Activated CD4-positive, alpha-beta T cell treated with anti-CD3 and anti-CD28 coated beads, Interleukin-2, amount 10 ng/mL, durations not matched to agents 24 days and 14 days (primary cell): ENCODE results near the gene RAD51B. TPM values are rescaled to one million over a fixed set of nuclear protein-coding genes. Genes with fewer than 3 reads are reported as not detected.

ENCODE experiments used
- DNase-seq: peaks from one replicate; pipeline ENCODE4 v3.0.0; 2022
- H3K27ac Mint-ChIP-seq: one replicate; pipeline ENCODE4 v1.8.0; 2022; ENCODE audit warnings: mild to moderate bottlenecking, mixed read lengths
- H3K27me3 Mint-ChIP-seq: one replicate; pipeline ENCODE4 v1.8.0; 2022; ENCODE audit warnings: mixed read lengths
- H3K36me3 Mint-ChIP-seq: one replicate; pipeline ENCODE4 v1.8.0; 2022; ENCODE audit warnings: low read depth, mild to moderate bottlenecking, mixed read lengths
- H3K4me1 Mint-ChIP-seq: one replicate; pipeline ENCODE4 v1.8.0; 2021; ENCODE audit warnings: mixed read lengths
- H3K4me3 Mint-ChIP-seq: one replicate; pipeline ENCODE4 v1.8.0; 2022; ENCODE audit warnings: mild to moderate bottlenecking, moderate library complexity, mixed read lengths
- H3K9me3 Mint-ChIP-seq: one replicate; pipeline ENCODE4 v1.8.0; 2021; ENCODE audit warnings: mixed read lengths
- intact Hi-C: fragments of 100-400 bp; cut with micrococcal nuclease; formaldehyde crosslinking; loops from one replicate; pipeline ENCODE4 v1.15.1; 2023
- total RNA-seq: library from RNA; stranded (reverse); gene quantifications from 2 replicates; pipeline ENCODE4 v1.2.3, GENCODE V29; 2022

The RAD51B gene
- total RNA-seq, result 28.5 and 29.3 TPM in 2 replicates

DNA sequence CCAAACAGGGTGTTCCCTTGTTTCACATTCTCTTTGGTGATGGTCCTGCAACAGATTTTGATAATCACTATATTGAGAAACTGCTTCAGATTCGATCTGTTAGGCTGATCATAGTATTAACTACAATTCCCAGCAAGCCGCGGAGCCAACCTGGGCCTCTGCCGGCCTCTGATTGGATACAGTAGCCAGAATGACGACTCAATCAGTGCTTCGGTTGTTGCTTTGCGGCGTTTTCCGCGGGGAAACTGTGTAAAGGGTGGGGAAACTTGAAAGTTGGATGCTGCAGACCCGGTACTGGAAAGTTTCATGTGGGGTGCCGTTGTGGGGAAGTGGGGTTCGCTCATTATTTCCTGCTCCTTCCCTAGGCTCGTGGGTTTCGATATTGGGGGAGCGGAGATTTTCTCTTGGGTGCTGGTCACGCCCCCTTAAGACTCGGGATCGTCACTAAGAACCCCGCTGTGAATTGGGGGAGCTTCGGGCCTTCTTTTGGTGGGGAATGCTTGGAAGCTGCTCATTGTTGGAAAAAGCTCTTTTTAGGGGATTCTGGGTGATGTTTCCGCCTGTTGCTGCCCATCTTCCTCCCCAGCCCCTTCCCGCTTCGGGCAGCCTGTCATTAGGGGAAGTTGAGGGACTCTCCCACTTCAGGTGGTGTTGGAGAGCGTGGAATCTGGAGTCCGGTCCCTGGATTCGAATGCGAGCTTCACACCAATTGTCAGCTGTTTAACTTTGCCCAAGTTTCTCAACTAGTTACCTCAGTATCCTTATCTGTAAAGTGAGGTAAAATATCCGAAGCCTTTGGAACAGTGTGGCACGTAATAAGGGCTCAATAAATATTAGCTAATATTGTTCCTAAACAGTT is at the start of gene RAD51B:
RAD51B (plus strand) TSS at position 217 of the 859 bp plus-strand sequence.
- Mint-ChIP-seq H3K4me1 (peaks cover 34% of the 10 kb centered on the region), H3K27ac (peak within 1 kb of the TSS; percentile 96), H3K9me3 (peaks cover 3% of the 10 kb centered on the region), H3K4me3 (peak within 1 kb of the TSS; percentile 99), H3K27me3 (no peaks in the 10 kb centered on the region), H3K36me3 (no peaks in the 10 kb centered on the region)
- peak; percentile 97 for DNase-seq
- intact Hi-C loops, result loop anchor here (5.0 to 10.0 kb wide), 3 partner anchors 202 to 1312 kb away; partner anchors contain the start of genes ARG2 and GPHN

DNA sequence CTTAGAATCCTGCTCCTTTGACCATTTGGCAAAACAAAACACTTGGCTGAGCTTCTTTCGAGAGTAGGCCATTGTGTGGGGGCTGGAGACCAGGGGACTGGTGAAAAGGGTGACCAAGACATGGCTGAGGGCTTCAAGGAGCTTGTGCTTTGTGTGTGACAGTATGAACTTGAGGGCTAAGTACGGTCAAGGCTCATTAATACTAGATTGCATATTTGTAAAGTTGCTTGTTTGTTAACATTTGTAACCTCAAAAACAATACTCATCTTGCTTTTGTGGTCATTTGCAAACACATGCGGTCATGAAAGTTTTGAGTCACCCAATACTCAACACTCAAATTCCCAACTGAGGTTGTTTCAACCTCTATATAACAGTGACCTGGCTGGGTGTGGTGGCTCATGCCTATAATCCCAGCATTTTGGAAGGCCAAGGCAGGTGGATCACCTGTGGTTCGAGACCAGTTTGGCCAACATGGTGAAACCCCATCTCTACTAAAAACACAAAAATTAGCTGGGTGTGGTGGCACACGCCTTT is 45.7 kb upstream of the RAD51B start:
- no peaks in the 10 kb centered on the region for H3K4me1 Mint-ChIP-seq

DNA sequence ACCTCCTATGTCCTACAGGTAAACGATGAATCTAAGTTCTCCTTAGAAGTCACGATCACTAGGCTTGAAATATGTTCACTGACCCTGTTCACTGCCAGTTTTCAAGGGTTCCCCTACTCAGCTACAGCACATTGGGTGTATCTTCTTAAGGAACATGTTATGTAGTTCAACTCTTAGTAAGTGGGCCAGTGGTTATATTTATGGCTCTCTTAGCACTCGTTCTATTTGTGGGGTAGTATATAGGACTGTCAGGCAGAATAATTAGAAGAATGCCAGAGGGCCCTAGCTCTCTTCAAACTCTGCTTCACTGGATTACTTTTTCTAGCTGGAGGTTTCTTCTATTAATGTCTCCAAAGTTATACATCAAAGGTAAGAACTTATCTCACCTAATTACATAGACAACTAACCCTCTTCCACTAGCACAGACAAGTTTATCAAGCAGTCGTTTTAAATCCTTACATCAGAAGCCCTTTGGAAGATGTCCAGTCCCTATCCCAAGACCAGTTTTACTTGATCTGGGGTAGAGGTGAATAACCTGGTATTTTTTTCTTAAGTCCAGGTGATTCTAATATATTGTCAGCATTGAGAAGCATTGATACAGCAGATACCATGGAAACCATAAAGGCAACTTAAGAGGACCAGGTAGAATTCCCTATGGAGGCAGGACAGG is 42.8 kb upstream of the RAD51B start:
- Mint-ChIP-seq H3K4me1 (no peaks in the 10 kb centered on the region), H3K9me3 (no peaks in the 10 kb centered on the region), H3K27ac (no peak overlapping the region), H3K36me3 (peaks cover 56% of the 10 kb centered on the region), H3K4me3 (no peak overlapping the region), H3K27me3 (no peaks in the 10 kb centered on the region)
- no peak for DNase-seq
- intact Hi-C loops, result no loop called here

More for the DNA sequence above, 45.7 kb upstream of the RAD51B start:
- no peak for DNase-seq
- H3K36me3 Mint-ChIP-seq, result peaks cover 58% of the 10 kb centered on the region
- no peaks in the 10 kb centered on the region for H3K9me3 Mint-ChIP-seq
- H3K27me3 Mint-ChIP-seq, result no peaks in the 10 kb centered on the region
- no peak overlapping the region for H3K27ac Mint-ChIP-seq
- intact Hi-C loops, result no loop called here
- H3K4me3 Mint-ChIP-seq, result no peak overlapping the region

DNA sequence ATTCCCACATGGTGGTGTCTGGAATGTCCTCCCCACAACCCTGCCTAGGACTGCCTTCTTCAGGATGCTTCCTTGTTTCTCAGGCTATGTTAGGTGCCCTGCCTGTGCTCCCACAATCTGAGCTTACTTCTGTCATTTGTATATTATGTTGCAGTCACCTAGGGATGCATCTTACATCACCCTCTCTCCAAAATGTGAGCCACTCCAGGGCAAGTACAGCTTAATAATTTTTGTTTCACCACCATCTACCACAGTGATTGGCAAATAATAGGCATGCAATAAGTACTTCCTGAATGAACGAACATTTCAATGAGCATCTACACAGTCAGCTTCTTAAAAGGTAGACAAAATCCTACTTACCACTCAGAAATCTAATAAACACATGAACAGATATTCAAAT is 40.8 kb upstream of the RAD51B start:
- Mint-ChIP-seq H3K27me3 (no peaks in the 10 kb centered on the region), H3K36me3 (peaks cover 59% of the 10 kb centered on the region), H3K4me1 (no peaks in the 10 kb centered on the region), H3K27ac (no peak overlapping the region), H3K4me3 (no peak overlapping the region), H3K9me3 (no peaks in the 10 kb centered on the region)
- intact Hi-C loops, result no loop called here
- DNase-seq, result no peak

DNA sequence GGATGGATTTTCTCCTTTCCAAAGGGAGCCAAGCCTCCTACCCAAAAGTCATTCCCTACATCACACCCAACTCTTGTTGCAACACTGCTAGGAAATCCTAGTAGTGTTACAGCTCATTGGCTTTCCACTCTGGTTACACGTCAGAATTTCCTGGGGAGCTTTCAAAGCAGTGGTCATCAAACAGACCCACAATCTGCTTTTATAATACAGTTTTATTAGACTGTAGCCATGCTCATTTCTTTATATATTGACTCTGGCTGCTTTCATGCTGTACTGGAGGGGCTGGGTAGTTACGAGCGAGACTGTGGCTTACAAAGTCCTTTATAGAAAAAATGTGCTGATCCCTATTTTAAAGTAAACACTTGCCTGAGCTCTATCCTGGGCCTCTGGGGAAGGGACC is 37.5 kb upstream of the RAD51B start:
- intact Hi-C loops, result no loop called here
- no peaks in the 10 kb centered on the region for H3K9me3 Mint-ChIP-seq
- H3K4me3 Mint-ChIP-seq, result no peak overlapping the region
- no peak overlapping the region for H3K27ac Mint-ChIP-seq
- peaks cover 57% of the 10 kb centered on the region for H3K36me3 Mint-ChIP-seq
- no peaks in the 10 kb centered on the region for H3K4me1 Mint-ChIP-seq
- no peaks in the 10 kb centered on the region for H3K27me3 Mint-ChIP-seq
- no peak for DNase-seq

DNA sequence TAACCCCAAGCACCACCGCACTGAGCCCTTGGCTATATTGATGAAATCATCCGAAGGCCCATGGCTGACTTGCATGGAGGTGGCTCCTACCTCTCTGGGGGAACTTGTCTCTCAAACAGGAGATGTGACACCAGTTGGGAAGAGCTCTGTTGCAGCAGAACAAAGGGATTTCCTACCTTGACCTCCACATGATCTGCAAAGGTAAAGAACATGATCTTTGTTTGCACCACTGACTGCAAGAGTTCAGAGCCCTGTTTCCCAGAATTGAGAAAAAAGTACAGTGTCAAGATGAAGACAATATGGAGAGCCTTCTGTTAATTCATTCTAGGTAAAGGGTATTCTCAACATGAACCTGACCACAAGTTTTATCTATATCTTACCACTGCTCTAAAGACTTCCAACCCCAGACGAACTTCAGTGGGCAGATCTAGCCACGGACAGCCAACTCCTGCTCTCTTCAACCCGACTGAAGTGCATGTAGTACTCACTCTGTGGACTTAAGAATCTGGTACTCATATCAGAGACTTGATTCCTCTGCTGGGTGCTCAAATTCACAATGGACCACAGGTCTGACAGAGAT is 35.2 kb upstream of the RAD51B start:
- H3K27ac Mint-ChIP-seq, result no peak overlapping the region
- H3K4me1 Mint-ChIP-seq, result no peaks in the 10 kb centered on the region

DNA sequence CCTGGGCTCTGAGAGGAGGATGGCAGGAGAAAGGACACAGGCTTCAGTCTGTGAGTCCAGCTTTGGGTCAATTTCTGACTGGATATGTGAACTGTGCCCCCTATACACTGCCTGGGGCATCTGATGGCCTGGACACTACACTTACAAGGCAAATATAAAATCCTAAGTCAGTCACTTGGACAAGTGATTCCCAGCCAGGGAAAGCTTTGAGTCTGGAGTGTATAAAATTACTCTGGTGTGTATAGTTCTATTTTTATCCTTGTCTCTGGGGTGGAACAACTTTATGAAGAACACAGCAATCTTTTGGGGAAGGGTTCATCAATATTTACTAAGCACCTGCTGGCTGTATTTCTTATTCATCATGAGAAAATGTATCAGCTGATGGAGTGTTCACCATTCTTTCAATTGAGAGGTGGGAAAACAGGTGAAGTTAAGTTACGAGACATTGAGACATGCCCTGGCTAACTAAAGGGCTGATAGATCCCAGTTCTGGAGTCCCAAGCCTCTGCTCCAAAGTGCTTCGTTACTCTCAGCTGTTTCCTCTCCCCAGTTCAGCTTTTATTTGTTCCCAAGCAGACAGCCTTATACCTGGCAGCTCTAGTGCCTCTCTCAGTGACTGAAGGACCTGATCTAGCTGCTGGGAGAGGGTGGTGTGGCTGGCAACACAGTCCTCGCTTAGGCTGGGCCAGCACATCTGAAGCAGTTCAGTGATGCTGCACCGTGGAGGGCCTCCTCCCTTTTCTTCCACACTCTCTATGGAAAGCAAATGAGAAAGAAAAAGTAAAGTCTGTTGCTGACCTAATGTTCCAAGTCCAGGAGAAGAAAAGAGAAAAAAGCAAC is 34.1 kb upstream of the RAD51B start:
- H3K4me1 Mint-ChIP-seq, result no peaks in the 10 kb centered on the region
- no peaks in the 10 kb centered on the region for H3K9me3 Mint-ChIP-seq
- H3K27ac Mint-ChIP-seq, result no peak overlapping the region
- peaks cover 62% of the 10 kb centered on the region for H3K36me3 Mint-ChIP-seq
- intact Hi-C loops, result no loop called here
- DNase-seq, result no peak
- H3K4me3 Mint-ChIP-seq, result no peak overlapping the region
- H3K27me3 Mint-ChIP-seq, result no peaks in the 10 kb centered on the region

More for the DNA sequence above, 35.2 kb upstream of the RAD51B start:
- H3K4me3 Mint-ChIP-seq, result no peak overlapping the region
- H3K36me3 Mint-ChIP-seq, result peaks cover 64% of the 10 kb centered on the region
- no peak for DNase-seq
- H3K9me3 Mint-ChIP-seq, result no peaks in the 10 kb centered on the region
- no peaks in the 10 kb centered on the region for H3K27me3 Mint-ChIP-seq
- intact Hi-C loops, result no loop called here

DNA sequence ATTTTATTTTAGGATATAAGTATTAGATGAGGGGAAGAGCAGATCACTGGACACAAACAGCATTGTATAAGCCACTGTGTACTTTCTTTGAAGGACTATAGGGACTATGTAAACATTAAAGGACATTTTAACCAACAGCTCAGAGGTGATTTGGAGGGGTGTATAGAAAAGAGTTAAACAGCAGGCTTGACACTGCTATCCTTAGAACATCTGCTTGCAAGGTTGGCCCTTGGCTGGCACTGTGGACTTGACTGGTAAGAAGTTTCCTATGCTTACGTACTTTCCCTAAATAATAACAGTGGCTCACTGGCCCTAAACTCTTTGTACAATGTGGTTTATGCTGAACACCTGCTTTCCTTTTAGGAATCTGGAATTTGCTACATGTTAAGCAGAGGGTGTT is 31.9 kb upstream of the RAD51B start:
- Mint-ChIP-seq H3K4me1 (no peaks in the 10 kb centered on the region), H3K36me3 (peaks cover 50% of the 10 kb centered on the region), H3K27me3 (no peaks in the 10 kb centered on the region), H3K9me3 (no peaks in the 10 kb centered on the region), H3K4me3 (no peak overlapping the region), H3K27ac (no peak overlapping the region)
- DNase-seq, result no peak
- intact Hi-C loops, result no loop called here

DNA sequence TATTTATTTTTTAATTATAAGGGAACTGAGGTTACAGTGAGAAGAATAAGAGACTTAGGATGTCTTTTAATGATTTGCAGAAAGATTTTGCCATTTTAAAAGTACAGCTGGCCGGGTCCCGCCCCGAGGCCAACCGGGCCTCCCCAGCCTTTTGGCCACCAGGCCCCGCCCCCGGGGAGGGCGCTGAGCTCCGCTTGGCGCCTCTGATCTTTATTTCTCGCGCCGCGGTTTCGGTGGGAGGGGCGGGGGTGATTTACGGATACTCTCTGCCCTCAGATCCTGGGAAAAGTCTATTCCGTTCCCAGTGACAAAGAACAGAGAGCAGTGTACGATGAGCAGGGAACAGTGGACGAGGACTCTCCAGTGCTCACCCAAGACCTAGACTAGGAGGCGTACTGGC is 20.8 kb upstream of the RAD51B start:
- Mint-ChIP-seq H3K4me3 (no peak overlapping the region), H3K4me1 (no peaks in the 10 kb centered on the region), H3K27ac (no peak overlapping the region), H3K27me3 (no peaks in the 10 kb centered on the region), H3K36me3 (peaks cover 35% of the 10 kb centered on the region), H3K9me3 (no peaks in the 10 kb centered on the region)
- intact Hi-C loops, result no loop called here
- no peak for DNase-seq

DNA sequence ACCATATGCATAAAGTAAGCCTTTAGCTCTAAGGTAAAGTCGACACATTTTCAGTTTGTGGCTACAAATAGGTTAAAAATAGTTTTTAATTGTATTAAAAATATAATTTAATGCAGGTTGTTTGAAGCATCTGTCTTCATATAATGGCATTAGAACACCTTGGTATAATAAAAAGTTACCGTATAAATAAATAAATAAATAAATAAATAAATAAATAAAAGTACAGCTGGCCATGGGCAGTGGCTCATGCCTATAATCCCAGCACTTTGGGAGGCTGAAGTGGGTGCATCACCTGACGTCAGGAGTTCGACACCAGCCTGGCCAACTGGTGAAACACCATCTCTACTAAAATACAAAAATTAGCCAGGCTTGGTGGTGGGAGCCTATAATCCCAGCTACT is 18.8 kb upstream of the RAD51B start:
- DNase-seq, result no peak
- Mint-ChIP-seq H3K27me3 (no peaks in the 10 kb centered on the region), H3K36me3 (peaks cover 38% of the 10 kb centered on the region), H3K9me3 (no peaks in the 10 kb centered on the region), H3K4me1 (no peaks in the 10 kb centered on the region), H3K27ac (no peak overlapping the region), H3K4me3 (no peak overlapping the region)
- intact Hi-C loops, result no loop called here

DNA sequence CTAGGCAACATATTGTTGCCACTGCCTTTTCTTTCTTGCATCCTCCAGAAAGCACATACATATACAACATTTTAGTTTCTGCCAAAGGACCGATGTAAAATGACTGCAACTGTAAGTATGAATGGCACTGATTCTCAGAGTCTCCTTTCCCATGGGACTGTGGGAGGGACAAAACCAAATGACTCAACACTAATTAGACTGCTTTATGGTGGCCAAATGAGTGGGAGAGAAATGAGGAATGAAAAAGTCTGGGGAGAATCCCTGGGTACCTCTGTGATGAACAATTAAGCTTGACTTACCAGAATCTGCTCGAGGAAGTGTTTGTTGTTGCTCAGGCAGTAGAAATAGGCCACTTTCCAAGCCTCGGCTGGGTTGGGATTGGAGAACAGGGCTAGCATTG is 13.3 kb upstream of the RAD51B start:
- H3K4me3 Mint-ChIP-seq, result no peak overlapping the region

DNA sequence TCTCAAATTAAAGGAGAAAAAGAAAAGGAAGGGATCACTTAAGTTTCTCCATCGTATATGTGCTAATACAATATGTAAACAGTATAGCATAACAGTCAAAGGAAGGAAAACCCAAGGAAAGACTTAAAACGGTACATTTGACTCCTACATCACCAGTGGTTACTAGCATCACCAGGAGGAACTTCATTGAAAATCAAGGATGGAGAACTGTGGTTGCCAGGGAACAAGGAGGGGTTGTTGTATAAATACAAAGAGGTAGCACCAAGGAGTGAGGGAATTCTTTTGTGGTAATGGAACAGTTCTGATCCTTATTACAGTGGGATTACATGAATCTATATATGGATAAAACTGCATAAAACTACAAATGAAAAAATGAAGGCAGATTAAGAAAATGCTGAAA is 4.8 kb upstream of the RAD51B start:
- peaks cover 3% of the 10 kb centered on the region for H3K9me3 Mint-ChIP-seq
- no peak for DNase-seq
- H3K27ac Mint-ChIP-seq, result peak overlapping the region; percentile 11
- peaks cover 13% of the 10 kb centered on the region for H3K36me3 Mint-ChIP-seq
- H3K4me1 Mint-ChIP-seq, result peaks cover 26% of the 10 kb centered on the region
- H3K27me3 Mint-ChIP-seq, result no peaks in the 10 kb centered on the region
- peak overlapping the region; percentile 89 for H3K4me3 Mint-ChIP-seq
- intact Hi-C loops, result loop anchor here (5.0 to 10.0 kb wide), 3 partner anchors 198 to 1308 kb away; partner anchors contain the start of genes ARG2 and GPHN

More for the DNA sequence above, 13.3 kb upstream of the RAD51B start:
- no peak overlapping the region for H3K27ac Mint-ChIP-seq
- H3K9me3 Mint-ChIP-seq, result no peaks in the 10 kb centered on the region
- peaks cover 4% of the 10 kb centered on the region for H3K4me1 Mint-ChIP-seq
- no peaks in the 10 kb centered on the region for H3K27me3 Mint-ChIP-seq
- H3K36me3 Mint-ChIP-seq, result peaks cover 37% of the 10 kb centered on the region
- DNase-seq, result no peak
- intact Hi-C loops, result no loop called here

DNA sequence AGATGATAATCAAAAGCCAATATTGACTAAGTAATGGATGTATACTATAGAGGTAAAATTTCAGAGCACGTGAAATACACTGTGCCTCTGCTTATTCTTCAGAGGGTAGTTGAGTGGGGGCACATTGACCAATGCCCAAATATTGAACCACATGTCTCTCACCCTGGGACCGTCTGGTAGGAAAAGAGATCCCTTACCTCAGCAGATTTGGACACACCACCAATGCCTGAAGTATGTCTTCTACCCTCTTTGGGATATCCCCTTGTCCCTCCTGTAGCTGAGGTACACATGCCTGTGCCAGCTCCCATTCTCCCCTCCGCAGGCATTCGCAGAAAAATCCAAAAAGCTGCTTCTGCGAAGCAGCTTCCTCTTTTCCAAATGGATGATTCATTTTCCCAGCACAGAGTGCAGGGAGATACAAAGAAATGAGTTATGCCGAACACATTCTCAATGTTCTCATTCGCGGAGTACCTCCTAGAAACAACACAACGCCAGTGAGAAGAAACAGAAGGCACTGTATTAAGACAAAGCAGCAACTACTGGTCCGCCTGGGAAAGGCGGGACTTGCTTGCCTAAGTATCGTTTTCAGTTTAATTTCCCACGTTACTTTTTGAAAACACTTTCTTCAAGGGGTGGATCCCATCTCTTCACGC is 3.9 kb upstream of the RAD51B start:
- Mint-ChIP-seq H3K4me1 (peaks cover 31% of the 10 kb centered on the region), H3K27me3 (no peaks in the 10 kb centered on the region), H3K27ac (peak overlapping the region; percentile 93), H3K36me3 (peaks cover 7% of the 10 kb centered on the region), H3K9me3 (peaks cover 3% of the 10 kb centered on the region), H3K4me3 (peak overlapping the region; percentile 89)
- DNase-seq, result peak; percentile 73
- intact Hi-C loops, result loop anchor here (1.0 to 10.0 kb wide), 5 partner anchors 120 to 1308 kb away; partner anchors contain the start of genes ARG2, GPHN, RDH11 and VTI1B
